SK-N-SH treated with all-trans-retinoic acid at 6 μM for 48 hours (cell line): ENCODE data around the gene HLTF.
A peak's percentile ranks its signal among the peaks of the same experiment; 100 is the strongest.

Experiments
- ATAC-seq: fragments of 200-7000 bp; cut with Tn5 transposase; 3 replicates; pipeline ENCODE4 v1.9.1; 2020; ENCODE audit warnings: mild to moderate bottlenecking, moderate library complexity
- ARNTL ChIP-seq: fragments of 450-650 bp; formaldehyde crosslinking; IDR thresholded peaks from 2 replicates; pipeline ENCODE4 v1.5.0; 2020; ENCODE audit warnings: low read depth, mild to moderate bottlenecking, moderate library complexity, borderline replicate concordance
- CSDC2 ChIP-seq: fragments of 250-450 bp; sonication (Bioruptor Pico); IDR thresholded peaks from 2 replicates; pipeline ENCODE4 v1.5.0; 2020; ENCODE audit warnings: mild to moderate bottlenecking, moderate library complexity
- CSRNP3 ChIP-seq: fragments of 250-450 bp; sonication (Bioruptor Pico); IDR thresholded peaks from 2 replicates; pipeline ENCODE4 v1.5.1; 2021; ENCODE audit warnings: mild to moderate bottlenecking, moderate library complexity
- GLIS3 ChIP-seq: fragments of 250-450 bp; sonication (Bioruptor Pico); IDR thresholded peaks from 2 replicates; pipeline ENCODE4 v1.5.0; 2020; ENCODE audit warnings: mild to moderate bottlenecking, moderate library complexity
- PPARA ChIP-seq: fragments of 250-450 bp; sonication (Bioruptor Pico); IDR thresholded peaks from 2 replicates; pipeline ENCODE4 v1.5.0; 2020; ENCODE audit warnings: mild to moderate bottlenecking, borderline replicate concordance
- SNAI2 ChIP-seq: fragments of 250-450 bp; sonication (Bioruptor Pico); IDR thresholded peaks from 2 replicates; pipeline ENCODE4 v1.5.0; 2020; ENCODE audit warnings: mild to moderate bottlenecking, moderate library complexity
- TCF4 ChIP-seq: fragments of 250-450 bp; sonication (Bioruptor Pico); IDR thresholded peaks from 2 replicates; pipeline ENCODE4 v1.8.0; 2021; ENCODE audit warnings: mild to moderate bottlenecking, moderate library complexity, borderline replicate concordance
- TOX ChIP-seq: fragments of 250-450 bp; sonication (Bioruptor Pico); IDR thresholded peaks from 2 replicates; pipeline ENCODE4 v1.8.0; 2021; ENCODE audit warnings: mild to moderate bottlenecking, moderate library complexity, borderline replicate concordance
- ZC3H10 ChIP-seq: fragments of 250-450 bp; sonication (Bioruptor Pico); IDR thresholded peaks from 2 replicates; pipeline ENCODE4 v1.5.1; 2021; ENCODE audit warnings: mild to moderate bottlenecking, moderate library complexity
- ZFP3 ChIP-seq: fragments of 250-450 bp; sonication (Bioruptor Pico); IDR thresholded peaks from 2 replicates; pipeline ENCODE4 v1.5.0; 2020; ENCODE audit warnings: mild to moderate bottlenecking, moderate library complexity
- ZNF565 ChIP-seq: fragments of 450-650 bp; formaldehyde crosslinking; conservative IDR thresholded peaks from 2 replicates; pipeline ENCODE4 v1.5.0; 2020; ENCODE audit warnings: low read depth, mild to moderate bottlenecking, moderate library complexity
- ZNF70 ChIP-seq: fragments of 450-650 bp; formaldehyde crosslinking; IDR thresholded peaks from 2 replicates; pipeline ENCODE4 v1.5.0; 2020; ENCODE audit warnings: mild to moderate bottlenecking, moderate library complexity
- ZNF8 ChIP-seq: fragments of 450-650 bp; formaldehyde crosslinking; IDR thresholded peaks from 2 replicates; pipeline ENCODE4 v1.5.0; 2020; ENCODE audit warnings: mild to moderate bottlenecking, moderate library complexity
- TF ChIP-seq, protein P1 (sequence below): fragments of 250-450 bp; sonication (Bioruptor Pico); IDR thresholded peaks from 2 replicates; pipeline ENCODE4 v1.8.0; 2021; ENCODE audit warnings: low read depth, mild to moderate bottlenecking, moderate library complexity, borderline replicate concordance
- TF ChIP-seq, protein P2 (sequence below): fragments of 250-450 bp; sonication (Bioruptor Pico); IDR thresholded peaks from 2 replicates; pipeline ENCODE4 v1.5.0; 2020; ENCODE audit warnings: mild to moderate bottlenecking, moderate library complexity
- TF ChIP-seq, protein P3 (sequence below): fragments of 250-450 bp; sonication (Bioruptor Pico); IDR thresholded peaks from 2 replicates; pipeline ENCODE4 v1.8.0; 2020; ENCODE audit warnings: mild to moderate bottlenecking, moderate library complexity, borderline replicate concordance
- TF ChIP-seq, protein P4 (sequence below): fragments of 250-450 bp; sonication (Bioruptor Pico); IDR thresholded peaks from 2 replicates; pipeline ENCODE4 v1.5.1; 2020; ENCODE audit warnings: low read depth, mild to moderate bottlenecking, moderate library complexity

Gene HLTF

GRCh38 chr3:149018247-149018646 is 68.1 kb downstream of the HLTF start:
- ATAC-seq, result no peak
- TF ChIP-seq CSDC2 (CRISPR knock-in tag), result no peak
- TF ChIP-seq, protein P1, sequence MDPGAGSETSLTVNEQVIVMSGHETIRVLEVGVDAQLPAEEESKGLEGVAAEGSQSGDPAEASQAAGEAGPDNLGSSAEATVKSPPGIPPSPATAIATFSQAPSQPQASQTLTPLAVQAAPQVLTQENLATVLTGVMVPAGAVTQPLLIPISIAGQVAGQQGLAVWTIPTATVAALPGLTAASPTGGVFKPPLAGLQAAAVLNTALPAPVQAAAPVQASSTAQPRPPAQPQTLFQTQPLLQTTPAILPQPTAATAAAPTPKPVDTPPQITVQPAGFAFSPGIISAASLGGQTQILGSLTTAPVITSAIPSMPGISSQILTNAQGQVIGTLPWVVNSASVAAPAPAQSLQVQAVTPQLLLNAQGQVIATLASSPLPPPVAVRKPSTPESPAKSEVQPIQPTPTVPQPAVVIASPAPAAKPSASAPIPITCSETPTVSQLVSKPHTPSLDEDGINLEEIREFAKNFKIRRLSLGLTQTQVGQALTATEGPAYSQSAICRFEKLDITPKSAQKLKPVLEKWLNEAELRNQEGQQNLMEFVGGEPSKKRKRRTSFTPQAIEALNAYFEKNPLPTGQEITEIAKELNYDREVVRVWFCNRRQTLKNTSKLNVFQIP, result no peak

DNA sequence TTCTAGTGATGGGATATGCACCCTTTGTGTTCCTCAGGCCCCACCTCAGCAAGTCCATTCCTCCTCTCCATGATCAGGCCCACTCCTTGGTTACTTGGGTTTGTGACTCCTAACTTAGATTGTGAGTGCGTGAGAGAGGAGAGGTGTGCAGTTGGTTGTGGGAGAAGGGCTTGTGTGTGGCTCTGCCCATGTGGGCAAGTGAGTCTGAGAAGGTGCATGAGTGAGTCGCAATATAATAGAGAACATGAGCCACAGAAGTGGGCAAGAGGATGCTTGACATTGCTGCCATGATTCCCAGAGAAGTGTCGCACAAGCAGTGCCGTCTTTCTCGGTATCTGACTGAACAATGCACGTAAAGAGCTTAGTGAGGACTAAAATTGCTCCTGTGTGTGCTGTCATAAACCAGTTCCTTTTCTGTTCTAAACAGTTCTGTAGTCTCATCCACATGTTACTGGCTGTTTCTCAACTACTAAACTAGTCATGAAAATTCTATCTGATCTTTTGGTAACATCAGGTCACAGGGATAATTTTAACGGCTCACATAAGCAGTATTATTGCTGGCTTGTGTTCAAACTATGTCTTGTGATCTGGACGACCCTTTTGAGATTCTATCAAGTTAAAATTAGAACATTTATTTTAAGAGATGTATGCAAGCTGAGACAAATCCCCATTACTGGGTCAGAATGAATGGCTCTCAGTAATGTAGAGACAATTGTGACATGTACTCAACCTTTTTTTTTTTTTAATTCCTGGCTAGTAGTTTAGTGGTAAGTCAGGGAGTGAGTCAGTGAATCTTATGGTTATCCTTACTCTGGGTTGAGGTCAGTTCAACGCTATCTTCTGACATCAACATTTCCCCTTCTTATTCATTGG is 69.4 kb downstream of the HLTF start:
- ATAC-seq, result peak; percentile 85
- TF ChIP-seq ZNF70 (CRISPR knock-in tag) (no peak), CSRNP3 (CRISPR knock-in tag) (no peak), TCF4 (CRISPR knock-in tag) (no peak), TOX (CRISPR knock-in tag) (no peak), SNAI2 (CRISPR knock-in tag) (no peak)
- TF ChIP-seq, protein P2, sequence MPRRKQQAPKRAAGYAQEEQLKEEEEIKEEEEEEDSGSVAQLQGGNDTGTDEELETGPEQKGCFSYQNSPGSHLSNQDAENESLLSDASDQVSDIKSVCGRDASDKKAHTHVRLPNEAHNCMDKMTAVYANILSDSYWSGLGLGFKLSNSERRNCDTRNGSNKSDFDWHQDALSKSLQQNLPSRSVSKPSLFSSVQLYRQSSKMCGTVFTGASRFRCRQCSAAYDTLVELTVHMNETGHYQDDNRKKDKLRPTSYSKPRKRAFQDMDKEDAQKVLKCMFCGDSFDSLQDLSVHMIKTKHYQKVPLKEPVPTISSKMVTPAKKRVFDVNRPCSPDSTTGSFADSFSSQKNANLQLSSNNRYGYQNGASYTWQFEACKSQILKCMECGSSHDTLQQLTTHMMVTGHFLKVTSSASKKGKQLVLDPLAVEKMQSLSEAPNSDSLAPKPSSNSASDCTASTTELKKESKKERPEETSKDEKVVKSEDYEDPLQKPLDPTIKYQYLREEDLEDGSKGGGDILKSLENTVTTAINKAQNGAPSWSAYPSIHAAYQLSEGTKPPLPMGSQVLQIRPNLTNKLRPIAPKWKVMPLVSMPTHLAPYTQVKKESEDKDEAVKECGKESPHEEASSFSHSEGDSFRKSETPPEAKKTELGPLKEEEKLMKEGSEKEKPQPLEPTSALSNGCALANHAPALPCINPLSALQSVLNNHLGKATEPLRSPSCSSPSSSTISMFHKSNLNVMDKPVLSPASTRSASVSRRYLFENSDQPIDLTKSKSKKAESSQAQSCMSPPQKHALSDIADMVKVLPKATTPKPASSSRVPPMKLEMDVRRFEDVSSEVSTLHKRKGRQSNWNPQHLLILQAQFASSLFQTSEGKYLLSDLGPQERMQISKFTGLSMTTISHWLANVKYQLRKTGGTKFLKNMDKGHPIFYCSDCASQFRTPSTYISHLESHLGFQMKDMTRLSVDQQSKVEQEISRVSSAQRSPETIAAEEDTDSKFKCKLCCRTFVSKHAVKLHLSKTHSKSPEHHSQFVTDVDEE (CRISPR knock-in tag), result no peak
- TF ChIP-seq, protein P3, sequence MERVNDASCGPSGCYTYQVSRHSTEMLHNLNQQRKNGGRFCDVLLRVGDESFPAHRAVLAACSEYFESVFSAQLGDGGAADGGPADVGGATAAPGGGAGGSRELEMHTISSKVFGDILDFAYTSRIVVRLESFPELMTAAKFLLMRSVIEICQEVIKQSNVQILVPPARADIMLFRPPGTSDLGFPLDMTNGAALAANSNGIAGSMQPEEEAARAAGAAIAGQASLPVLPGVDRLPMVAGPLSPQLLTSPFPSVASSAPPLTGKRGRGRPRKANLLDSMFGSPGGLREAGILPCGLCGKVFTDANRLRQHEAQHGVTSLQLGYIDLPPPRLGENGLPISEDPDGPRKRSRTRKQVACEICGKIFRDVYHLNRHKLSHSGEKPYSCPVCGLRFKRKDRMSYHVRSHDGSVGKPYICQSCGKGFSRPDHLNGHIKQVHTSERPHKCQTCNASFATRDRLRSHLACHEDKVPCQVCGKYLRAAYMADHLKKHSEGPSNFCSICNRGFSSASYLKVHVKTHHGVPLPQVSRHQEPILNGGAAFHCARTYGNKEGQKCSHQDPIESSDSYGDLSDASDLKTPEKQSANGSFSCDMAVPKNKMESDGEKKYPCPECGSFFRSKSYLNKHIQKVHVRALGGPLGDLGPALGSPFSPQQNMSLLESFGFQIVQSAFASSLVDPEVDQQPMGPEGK (CRISPR knock-in tag), result no peak
- TF ChIP-seq, protein P4, sequence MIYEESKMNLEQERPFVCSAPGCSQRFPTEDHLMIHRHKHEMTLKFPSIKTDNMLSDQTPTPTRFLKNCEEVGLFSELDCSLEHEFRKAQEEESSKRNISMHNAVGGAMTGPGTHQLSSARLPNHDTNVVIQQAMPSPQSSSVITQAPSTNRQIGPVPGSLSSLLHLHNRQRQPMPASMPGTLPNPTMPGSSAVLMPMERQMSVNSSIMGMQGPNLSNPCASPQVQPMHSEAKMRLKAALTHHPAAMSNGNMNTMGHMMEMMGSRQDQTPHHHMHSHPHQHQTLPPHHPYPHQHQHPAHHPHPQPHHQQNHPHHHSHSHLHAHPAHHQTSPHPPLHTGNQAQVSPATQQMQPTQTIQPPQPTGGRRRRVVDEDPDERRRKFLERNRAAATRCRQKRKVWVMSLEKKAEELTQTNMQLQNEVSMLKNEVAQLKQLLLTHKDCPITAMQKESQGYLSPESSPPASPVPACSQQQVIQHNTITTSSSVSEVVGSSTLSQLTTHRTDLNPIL (CRISPR knock-in tag), result no peak

GRCh38 chr3:149016242-149016641 is 70.1 kb downstream of the HLTF start:
- no peak for ATAC-seq
- TF ChIP-seq PPARA (CRISPR knock-in tag) (no peak), ZNF565 (CRISPR knock-in tag) (no peak), CSDC2 (CRISPR knock-in tag) (no peak), ZNF8 (CRISPR knock-in tag) (no peak), GLIS3 (CRISPR knock-in tag) (no peak), SNAI2 (CRISPR knock-in tag) (no peak), TOX (CRISPR knock-in tag) (no peak), ARNTL (CRISPR knock-in tag) (no peak), ZC3H10 (CRISPR knock-in tag) (no peak), ZFP3 (no peak)
- TF ChIP-seq, protein P1, result no peak
